Ureter (tissue), 1 donor: ENCODE data around the gene BPIFB1. TPM values are rescaled to one million over a fixed set of nuclear protein-coding genes. Genes with fewer than 3 reads are reported as not detected.

Experiments
- DNase-seq: peaks from one replicate; pipeline ENCODE4 v3.0.0-alpha.2; 2020; ENCODE audit warnings: low spot score
- total RNA-seq: library from RNA; stranded (reverse); gene quantifications from one replicate; pipeline ENCODE4 v1.2.4, GENCODE V29; 2023
- donor health status: DM: yes; HTN: yes; CAD: no.

The BPIFB1 gene, protein sequence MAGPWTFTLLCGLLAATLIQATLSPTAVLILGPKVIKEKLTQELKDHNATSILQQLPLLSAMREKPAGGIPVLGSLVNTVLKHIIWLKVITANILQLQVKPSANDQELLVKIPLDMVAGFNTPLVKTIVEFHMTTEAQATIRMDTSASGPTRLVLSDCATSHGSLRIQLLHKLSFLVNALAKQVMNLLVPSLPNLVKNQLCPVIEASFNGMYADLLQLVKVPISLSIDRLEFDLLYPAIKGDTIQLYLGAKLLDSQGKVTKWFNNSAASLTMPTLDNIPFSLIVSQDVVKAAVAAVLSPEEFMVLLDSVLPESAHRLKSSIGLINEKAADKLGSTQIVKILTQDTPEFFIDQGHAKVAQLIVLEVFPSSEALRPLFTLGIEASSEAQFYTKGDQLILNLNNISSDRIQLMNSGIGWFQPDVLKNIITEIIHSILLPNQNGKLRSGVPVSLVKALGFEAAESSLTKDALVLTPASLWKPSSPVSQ
- total RNA-seq: 0.65 TPM

- no peak for DNase-seq
Observed at GRCh38 chr20:33282991-33283555, at the start of gene BPIFB1. BPIFB1 (plus strand) TSS chr20:33283214; CDS start chr20:33286074, 2,860 bp downstream.

GRCh38 chr20:33234050-33234449, 49.0 kb upstream of the BPIFB1 start:
- no peak for DNase-seq

DNA sequence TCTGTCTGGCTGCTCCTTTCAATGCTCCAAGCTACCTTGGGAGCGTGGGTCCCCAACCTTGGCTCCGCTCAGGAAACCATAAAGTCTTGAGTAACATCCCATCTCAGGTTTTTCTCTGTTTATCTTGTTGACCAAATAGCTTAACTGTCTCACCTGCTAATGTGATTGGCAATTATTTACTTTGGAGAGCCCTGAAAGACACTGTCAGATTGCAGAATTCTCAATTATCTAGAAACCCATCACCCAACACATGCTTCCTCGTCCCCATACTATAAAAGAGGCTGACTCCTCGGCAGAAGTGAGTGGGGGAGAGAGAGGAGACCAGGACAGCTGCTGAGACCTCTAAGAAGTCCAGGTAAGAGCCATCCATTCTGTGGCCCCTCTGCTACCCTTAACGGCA, 47.3 kb upstream of the BPIFB1 start, which contains the start of gene BPIFA1:
Gene BPIFA1, plus strand, starts transcription at position 301 of the 400 bp plus-strand sequence. CDS start 1,716 bp downstream, outside the sequence.
- DNase-seq: no peak

GRCh38 chr20:33236351-33236750, 46.7 kb upstream of the BPIFB1 start:
- DNase-seq: no peak

DNA sequence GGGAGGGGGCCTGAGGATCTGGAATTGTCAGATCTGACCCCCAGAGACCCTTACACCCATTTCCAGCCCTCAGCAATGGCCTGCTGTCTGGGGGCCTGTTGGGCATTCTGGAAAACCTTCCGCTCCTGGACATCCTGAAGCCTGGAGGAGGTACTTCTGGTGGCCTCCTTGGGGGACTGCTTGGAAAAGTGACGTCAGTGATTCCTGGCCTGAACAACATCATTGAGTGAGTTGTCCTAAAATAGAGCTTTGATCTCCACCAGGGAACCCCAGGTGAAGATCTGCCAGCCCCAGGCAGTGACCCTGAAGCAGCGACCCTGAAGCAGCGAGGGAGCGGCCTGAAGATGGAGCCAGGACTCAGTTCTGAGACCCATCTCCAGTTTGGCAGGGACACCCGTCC, 45.0 kb upstream of the BPIFB1 start:
- no peak for DNase-seq

DNA sequence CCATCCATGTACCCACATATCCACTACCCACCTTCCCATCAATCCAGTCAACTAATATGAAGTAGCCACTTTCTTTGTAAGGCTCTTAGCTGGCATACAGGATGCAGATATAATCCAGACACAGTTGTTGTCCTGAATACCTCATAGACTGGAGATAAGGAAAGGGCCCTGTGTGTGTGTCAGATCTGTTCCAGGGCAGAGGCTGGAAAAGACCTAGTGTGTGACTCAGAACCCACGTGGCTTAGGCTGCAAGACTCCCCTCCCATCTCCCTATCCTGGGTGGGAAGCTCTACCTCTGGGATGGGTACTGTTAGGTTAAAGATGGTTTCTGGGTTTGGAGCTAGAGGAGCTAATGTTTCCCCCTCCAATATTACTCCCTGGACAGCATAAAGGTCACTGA, 43.6 kb upstream of the BPIFB1 start:
- no peak for DNase-seq

- DNase-seq: no peak
Observed at GRCh38 chr20:33239979-33240736, 42.9 kb upstream of the BPIFB1 start.

GRCh38 chr20:33240923-33241322, 42.1 kb upstream of the BPIFB1 start:
- DNase-seq: no peak

DNA sequence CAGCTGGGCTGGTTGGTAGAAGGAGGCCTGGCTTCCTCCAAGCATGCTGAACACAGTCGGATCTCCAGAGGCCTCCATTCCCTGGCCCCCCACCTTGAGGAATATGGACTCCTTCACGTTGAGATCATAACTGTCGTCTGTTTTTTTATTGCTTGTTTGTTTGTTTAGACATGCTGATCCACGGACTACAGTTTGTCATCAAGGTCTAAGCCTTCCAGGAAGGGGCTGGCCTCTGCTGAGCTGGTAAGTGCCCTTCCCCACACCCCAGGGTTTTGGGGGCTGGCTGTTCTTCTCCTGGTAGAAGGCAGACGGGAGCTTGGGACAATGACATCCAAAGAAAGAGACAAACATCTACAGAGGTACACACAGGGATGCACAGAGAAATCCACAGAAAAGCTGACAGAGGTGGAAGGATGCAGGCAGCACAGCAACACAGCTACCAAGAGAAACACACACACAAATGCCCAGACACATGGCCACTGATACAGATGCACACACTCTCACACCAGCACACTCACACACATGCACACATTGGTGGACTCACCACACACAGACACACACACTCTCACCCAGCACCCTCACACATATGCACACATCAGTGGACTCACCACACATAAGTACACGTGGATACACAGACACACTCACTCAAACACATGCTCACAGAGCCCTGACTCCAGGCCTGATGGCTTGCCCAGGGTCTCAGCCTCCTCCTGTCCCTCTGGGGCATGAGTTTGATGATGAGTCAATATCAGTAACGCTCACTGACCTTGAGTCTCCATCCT, 40.5 kb upstream of the BPIFB1 start:
- DNase-seq: no peak

- no peak for DNase-seq
Observed at GRCh38 chr20:33246077-33246476, 36.9 kb upstream of the BPIFB1 start.

DNA sequence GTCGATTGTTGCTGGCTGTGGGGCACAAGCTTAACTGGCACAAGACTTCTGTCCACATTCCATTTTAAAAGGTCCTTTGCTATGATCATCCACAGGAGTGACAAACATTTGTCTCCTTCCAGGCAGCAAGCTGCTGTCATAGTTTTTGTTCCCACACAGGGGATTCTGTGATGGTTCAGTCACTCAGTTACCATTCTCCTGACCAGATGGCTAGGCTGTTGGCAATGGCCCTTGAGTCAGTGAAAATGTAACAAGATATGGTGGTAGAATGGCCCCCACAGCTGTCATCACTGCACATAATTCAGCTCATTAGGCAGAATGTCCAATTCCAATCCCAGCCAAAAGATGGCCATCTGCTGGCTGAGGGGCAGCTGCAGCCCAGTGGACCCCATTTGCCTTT, 33.6 kb upstream of the BPIFB1 start:
- DNase-seq: no peak

- no peak for DNase-seq
Observed at GRCh38 chr20:33250666-33251065, 32.3 kb upstream of the BPIFB1 start.

- no peak for DNase-seq
Observed at GRCh38 chr20:33251496-33251895, 31.5 kb upstream of the BPIFB1 start.

DNA sequence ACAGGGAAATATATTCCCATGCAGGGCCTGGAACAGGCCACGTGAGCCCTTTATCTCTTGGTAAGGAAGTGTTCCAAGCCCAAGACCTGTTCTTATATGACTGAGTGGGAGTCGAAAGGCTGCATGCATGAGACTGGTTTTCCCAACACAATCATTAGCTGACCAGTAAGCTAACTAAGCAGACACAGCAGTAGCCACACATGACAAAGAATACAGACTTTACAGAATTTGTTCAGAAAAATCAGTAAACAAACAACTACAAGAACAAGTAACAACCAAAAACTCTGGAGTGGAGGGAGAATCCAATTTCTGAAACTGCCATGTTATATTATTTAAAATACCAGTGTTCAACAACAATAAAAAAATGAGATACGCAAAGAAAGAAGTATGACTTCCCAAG, 30.6 kb upstream of the BPIFB1 start:
- no peak for DNase-seq

DNA sequence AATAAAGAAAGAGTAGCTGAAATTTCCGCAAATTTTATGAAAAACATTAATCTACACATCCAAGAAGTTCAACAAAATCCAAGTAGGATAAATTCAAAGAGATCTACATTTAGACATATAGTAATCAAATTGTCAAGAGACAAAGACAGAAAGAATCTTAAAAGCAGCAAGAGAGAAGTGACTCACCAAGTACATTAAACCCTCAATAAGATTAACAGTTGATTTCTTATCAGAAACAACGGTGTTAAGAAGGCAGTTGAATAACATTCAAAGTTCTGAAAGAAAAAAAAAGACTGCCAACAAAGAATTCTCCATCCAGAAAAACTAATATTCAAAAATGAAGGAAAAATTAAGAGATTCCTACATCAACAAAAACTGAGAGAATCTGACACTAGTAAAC, 28.0 kb upstream of the BPIFB1 start:
- no peak for DNase-seq

DNA sequence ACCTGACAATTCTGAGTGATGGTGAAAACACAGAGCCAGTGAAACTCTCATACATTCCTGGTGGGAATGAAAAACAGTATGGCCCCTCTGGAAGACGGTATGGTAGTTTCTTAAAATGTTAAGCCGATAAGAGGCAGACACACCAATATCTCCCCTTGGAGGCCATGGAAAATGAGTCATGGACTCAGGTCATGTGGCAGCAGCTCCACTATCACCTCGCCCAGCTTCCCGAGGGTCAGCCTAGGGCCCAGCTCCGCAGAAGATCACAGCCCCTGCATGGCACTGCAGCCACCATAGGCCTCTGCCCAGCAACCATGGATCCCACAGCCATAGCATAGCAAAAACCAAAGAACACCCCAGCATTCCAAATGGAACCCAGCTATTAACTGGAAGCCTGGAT, 25.8 kb upstream of the BPIFB1 start:
- DNase-seq: no peak

DNA sequence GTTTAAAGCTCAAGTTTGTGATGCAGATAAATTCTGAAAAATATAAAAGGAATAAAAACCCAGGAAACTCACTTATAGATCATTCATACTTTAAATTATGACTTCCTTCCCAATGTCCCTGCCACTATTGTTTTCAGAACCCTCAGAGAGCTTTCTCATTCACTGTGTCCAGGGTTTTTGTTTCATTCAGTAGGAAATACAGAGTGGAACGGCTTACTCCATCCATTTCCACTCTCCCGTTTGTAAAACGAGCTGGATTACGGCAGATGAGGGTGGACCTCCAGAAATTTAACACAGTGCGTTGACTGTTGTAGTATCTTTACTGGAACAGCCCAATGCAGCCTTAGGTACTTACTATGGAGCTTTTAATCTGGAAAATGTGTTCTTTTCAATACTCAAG, 23.6 kb upstream of the BPIFB1 start:
- DNase-seq: no peak

- no peak for DNase-seq
Observed at GRCh38 chr20:33261465-33261864, 21.5 kb upstream of the BPIFB1 start.

GRCh38 chr20:33262658-33263065, 20.4 kb upstream of the BPIFB1 start:
- DNase-seq: no peak

DNA sequence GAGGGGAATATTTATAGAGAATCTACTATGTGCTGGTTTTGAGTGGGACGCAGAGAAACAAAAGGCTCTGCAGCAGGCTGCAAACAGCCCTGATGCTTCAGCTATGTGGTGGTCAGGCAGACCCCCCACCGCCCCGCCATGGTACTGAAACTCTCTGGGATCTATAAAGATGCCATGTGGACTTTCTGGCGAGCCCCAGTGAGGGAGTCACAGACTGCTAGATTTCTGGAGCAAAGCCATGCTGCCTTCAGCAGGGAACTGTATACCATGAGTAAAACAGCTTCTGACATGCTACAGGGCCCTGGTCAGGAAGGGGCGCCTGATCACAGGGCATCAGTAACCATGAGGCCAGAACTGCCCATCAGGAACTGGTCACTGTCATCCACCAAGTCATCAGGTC, 19.2 kb upstream of the BPIFB1 start:
- DNase-seq: no peak

DNA sequence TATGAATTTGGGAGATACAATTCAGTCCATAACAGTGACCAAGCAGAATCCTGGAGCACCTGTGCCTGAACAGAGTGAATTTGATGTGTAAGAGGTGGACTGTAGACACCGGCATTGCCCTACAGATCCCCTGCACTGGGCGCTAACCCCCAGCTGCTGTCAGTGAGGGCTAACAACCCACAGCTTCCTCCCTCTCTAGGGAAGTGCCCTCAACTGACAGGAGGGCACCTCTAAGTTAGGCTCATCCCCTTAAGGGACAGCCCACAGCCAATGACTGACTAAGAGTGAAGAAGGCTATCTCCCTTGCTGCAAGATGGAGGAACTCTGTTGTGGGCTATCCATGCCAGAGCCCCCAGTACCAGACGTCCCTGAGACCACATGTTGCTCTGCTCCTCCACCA, 15.3 kb upstream of the BPIFB1 start:
- no peak for DNase-seq
